Omental fat pad (tissue), 4 donors: ENCODE results near the gene SPRY4. TPM values are rescaled to one million over a fixed set of nuclear protein-coding genes. Genes with fewer than 3 reads are reported as not detected.

ENCODE experiments used
- ATAC-seq: fragments of 150-250 bp; one replicate; pipeline ENCODE4 v1.9.1; 2016; ENCODE audit warnings: mild to moderate bottlenecking, moderate library complexity; ENCODE audit not compliant: low FRiP score
- DNase-seq: peaks from one replicate; pipeline ENCODE4 v3.0.0-alpha.2; 2019; ENCODE audit warnings: low spot score
- total RNA-seq, 4 donors: library from RNA; depleted of rRNA; stranded (reverse); fragments of >200 nt; gene quantifications; one replicate each; pipeline ENCODE4 v1.1.0, GENCODE V29; 2016
- TF ChIP-seq, protein P1 (sequence below), 3 donors: fragments of 450-650 bp; IDR thresholded peaks; one replicate each; pipeline ENCODE4 v1.5.1; 2016 to 2017; ENCODE audit warnings: antibody characterized with exemption in 3 of 3, mild to moderate bottlenecking in 3 of 3, moderate library complexity in 2 of 3

Gene SPRY4
- total RNA-seq, 4 donors from 2014 or later, result 40.4 to 93.5 (median 47.3) TPM

DNA sequence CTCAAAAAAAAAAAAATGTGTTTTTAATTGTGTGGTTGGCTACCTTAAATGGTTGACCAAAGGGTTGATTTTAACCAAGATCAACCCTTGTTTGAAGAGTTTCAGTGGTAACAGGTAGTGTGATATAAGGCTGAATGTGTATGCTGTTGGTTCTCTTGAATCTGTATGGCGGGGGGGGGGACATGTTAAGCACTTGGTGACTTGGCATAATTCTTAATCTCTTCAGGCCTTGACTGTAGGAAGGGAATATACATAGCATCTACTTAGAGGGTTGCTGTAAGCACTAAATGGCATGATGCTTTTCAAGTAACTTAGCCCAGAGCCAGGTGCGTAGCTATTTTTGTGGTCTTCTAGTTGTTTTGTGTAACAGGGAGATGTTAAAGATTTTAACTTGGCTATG, 5.6 kb upstream of the SPRY4 start:
- ATAC-seq (no peak), DNase-seq (no peak)
- TF ChIP-seq, protein P1, sequence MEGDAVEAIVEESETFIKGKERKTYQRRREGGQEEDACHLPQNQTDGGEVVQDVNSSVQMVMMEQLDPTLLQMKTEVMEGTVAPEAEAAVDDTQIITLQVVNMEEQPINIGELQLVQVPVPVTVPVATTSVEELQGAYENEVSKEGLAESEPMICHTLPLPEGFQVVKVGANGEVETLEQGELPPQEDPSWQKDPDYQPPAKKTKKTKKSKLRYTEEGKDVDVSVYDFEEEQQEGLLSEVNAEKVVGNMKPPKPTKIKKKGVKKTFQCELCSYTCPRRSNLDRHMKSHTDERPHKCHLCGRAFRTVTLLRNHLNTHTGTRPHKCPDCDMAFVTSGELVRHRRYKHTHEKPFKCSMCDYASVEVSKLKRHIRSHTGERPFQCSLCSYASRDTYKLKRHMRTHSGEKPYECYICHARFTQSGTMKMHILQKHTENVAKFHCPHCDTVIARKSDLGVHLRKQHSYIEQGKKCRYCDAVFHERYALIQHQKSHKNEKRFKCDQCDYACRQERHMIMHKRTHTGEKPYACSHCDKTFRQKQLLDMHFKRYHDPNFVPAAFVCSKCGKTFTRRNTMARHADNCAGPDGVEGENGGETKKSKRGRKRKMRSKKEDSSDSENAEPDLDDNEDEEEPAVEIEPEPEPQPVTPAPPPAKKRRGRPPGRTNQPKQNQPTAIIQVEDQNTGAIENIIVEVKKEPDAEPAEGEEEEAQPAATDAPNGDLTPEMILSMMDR (IDR thresholded peaks at IDR 0.05), result no peak

DNA sequence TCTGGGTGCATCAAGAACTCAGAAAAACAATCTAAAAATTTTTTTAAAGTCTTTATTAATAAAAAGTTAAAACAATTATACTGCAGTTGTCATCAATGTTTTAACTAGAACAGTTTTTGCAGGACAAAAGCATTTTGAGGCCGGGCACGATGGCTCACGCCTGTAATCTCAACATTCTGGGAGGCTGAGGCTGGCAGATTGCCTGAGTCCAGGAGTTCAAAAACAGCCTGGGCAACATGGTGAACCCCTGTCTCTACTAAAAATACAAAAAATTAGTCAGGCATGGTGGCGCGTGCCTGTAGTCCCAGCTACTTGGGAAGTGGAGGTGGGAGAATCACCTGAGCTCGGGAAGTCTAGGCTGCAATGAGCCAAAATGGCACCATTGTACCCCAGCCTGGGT, 5.2 kb upstream of the SPRY4 start:
- no peak for ATAC-seq
- DNase-seq, result no peak
- TF ChIP-seq, protein P1 (IDR thresholded peaks at IDR 0.05), result no peak

DNA sequence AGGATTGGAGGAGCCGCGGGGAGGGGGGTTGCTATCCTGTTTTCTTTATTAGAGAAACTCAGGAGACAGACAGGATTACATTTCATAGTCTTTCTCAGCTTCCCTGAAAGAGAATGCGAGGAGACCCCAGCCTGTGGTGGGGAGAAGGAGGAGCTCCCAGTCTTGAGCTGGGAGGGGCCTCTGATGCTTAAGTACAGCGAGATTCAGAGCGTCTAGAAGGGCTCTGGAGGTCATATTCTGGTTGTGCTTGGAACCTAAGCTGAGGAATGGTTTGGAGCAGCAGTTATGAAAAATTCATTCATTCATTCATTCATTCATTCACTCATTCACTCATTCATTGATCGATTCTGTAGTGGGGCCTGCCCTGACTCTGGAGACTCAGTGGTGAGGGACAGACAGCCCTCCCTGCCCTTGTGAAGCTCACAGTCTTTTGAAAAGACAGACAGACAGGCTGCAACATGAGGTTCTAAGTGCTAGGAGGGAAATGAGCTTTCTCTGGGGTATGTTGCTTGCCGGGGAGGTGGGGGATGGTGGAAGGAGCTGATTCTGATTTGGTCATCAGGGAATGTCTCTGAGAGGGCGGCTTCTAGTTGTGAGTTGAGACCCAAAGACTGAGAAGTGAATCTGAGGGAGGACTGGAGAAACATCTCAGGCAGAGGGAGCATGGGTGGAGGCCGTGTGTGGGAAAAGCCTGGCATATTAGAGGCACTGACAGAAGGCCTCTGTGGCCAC, 2.5 kb upstream of the SPRY4 start:
- no peak for DNase-seq
- TF ChIP-seq, protein P1 (IDR thresholded peaks at IDR 0.05), result no peak
- no peak for ATAC-seq

DNA sequence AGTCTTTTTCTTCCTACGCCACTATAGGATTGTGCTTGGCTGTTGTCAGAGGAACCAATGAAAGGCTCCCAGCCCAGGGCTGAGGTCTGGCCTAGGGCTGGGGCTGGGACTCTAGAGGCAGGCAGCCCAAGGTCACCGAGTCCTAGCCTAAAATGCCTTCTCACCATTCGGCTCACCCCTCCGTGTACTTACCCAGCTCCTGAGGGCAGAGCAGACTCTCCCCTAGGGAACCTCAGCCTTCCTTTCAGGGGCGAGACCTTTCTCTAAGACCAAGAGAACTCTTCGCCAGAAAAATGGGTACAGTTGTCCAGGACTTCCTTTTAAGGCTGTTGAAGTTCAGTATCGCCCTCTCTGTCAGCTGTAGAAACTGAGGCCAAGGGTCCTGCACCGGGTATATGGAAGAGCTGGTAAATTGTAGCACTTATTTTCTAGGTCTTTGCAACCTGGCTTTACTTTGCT, 1.7 kb upstream of the SPRY4 start:
- DNase-seq (no peak), ATAC-seq (no peak)
- TF ChIP-seq, protein P1 (IDR thresholded peaks at IDR 0.05), result no peak

DNA sequence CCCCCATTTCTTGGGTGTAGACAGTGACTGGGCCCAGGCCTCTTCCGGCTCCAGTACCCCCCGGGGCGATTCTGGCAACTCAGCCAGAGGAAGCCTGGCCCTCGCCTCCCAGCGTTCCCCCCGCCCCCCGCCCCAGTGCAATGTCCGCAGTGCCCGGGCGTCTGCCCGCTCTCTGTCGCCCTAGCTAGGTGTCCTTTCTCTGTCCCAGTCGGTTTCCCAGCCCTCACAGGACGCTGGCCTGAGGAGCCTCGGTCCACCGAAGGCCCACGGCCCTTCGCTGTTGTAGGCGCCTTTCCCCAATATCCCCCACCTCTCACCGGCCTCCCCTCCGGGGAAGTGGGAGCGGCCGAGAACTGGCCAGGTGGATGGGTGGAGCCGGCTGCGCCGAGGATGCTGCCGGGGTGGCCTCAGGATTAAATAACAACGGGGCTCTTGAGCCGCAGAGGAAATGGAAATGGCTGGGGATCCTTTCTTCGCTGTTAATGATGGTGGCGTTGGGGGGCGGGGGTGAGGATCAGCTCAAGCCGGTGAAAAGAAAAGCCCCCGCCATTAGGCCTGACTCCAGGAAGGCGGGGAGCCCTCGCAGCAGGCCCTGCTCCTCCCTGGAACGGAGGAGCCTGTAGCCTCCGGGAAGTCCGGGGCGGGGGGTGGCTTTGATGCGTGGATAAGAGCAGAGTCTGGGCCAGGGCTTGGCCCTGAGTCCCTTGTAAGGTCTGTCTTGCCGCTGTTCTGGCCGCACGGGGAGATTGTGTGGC, 1.1 kb upstream of the SPRY4 start:
- DNase-seq (no peak), ATAC-seq (no peak)
- TF ChIP-seq, protein P1 (IDR thresholded peaks at IDR 0.05), result no peak

DNA sequence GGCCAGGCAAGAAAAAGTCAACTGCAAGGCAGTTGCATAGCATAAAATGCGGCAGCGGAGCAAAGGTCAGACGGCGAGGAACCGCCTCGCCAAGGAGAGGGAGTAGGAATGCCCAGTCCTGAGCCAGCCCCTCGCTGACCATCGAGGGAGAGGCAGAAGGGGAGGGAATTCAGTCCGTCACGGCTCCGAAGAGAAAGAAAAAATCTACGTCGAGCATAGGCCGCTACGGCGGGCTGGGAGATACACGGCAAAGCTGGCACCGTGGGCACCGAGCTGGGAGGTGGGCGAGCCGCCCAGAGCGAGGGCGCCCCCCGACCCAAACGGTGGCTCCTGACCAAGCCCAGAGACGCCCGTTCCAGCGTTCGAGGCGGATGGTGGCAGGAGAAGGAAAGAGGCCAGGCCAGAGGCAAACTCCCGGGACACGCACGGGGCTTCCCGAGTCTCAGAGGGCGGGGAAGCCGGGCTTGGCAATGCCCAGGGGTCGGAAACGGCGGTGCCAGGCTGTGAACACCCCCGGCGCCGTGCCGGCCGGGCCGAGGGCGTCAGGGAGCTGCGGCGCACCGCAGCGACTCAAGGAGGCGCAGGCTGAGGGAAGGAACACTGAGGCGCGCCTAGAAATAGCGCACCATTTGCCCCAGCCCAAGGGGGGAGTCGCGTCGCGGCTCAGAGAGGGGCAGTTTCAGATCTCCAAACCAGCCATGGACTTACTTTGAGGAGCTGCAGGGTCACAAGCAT, 518 bp downstream of the SPRY4 start:
- TF ChIP-seq, protein P1 (IDR thresholded peaks at IDR 0.05), result no peak
- ATAC-seq (peak; percentile 44), DNase-seq (no peak)
